ENCODE measurements around the gene IFIH1.

Gene IFIH1

DNA sequence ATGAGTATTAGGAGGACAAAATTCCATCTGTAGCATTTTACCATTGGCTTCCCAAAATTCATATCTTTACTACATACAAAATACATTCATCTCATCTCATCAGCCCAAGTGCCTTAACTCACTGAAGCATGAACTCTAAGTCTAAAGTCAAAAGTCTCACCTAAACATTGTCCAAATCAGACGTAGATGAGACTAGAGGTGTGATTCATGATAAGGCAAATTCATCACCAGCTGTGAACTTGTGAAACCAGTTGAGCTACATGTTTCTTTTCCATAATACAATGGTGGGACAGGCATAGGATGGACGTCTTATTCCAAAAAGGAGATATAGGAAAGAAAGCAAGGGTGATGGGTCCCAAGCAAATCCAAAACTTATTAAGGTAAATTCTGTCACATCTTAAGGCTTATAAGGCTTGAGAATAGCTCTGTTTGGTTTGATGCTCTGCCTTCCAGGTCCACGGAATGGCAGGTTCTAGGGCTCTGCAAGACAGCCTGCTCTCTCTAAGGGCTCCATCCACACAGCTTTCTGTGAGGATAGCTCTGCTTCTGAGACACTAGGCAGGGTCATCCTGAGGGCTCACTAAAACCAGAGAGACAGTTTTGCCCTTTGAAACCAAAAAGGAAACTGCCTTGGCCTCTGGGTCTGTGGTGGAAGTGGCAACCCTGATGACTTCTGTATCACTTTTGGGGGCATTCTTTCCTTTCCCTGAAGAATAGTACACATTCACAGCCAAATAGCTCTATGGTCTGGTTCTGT lies 9.6 kb downstream of the IFIH1 start:
- DNase-seq = no peak

- DNase-seq = no peak
These were observed 12.6 kb downstream of the IFIH1 start for GRCh38 chr2:162305901-162306300.

DNA sequence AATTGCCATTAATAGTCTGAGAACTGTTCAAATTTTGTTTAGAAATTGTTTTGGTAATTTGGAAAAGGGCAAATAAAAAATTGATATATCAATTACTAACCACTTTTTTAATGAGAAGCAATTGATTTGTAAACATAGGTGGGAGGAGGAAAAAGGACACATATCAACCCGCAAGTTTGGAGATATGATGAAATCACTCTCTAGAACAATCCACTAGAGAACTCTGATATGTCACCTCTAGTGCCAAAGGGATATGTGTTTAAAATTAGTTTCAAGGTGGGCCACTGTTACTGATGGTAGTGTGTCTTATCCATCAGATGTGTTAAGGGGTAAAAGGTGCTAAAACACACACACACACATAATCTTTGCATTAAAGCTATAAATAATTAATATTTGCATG lies 16.6 kb downstream of the IFIH1 start:
- no peak for DNase-seq

DNA sequence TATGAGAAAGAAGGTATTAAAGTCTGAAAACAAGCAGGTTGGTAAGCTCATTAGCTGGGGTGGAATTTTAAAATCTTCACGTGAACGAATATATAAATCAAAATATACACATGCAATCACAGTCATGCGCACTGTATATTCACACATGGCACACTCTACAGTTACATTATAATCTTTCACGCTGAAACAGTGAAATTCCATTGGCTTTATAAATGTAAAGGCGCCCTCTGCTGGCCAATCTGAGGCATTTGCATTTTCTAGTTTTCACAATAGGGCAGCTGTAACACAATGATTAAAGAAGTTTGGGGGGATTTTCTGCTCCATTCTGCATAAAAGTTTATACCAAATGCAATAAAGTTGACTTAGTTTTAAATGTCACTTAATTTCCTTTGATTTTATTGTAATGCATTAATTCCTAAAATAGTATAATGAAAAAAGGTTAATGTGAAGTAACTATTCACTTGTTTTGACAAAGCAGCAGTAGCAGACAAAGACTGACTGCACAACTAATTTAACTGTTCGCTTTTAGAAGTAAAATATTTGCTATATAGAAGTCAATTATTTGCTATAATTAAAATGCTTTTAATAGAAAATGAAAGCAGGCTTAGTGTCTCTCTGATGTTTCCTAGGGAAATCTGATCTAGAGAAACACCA lies 17.2 kb downstream of the IFIH1 start:
- DNase-seq = peak; percentile 67

- no peak for DNase-seq
These were observed 18.2 kb downstream of the IFIH1 start for GRCh38 chr2:162300266-162300665.

DNA sequence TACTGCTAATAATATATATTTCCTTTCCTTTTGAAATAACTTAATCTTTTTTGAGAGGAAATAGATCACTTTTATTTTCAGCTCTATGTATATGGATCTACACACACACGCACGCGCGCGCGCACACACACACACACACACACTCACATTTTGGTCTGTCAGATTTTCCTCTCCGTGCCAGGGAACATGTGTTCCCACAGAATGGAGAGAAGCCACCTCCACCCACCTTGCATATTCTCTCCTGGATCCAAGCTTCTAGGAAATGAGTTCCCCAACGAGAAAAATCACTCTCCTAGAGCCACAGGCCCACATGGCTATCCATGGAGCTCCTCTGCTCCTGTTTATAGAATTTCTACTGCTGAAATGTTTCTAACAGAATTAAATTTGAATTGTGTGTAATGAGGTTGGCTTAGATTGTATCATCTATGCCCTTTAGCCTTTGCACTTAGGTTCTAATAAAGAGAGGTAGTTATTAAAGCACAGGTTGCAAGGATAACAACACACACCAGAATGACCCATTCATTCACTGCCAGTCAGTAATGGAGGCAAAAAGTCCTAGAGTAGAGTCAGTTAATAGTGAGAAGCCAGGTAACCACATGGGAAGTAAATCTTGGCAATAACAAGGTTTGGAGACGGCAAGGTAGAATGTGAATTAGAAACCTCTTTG lies 19.7 kb downstream of the IFIH1 start:
- DNase-seq = no peak

DNA sequence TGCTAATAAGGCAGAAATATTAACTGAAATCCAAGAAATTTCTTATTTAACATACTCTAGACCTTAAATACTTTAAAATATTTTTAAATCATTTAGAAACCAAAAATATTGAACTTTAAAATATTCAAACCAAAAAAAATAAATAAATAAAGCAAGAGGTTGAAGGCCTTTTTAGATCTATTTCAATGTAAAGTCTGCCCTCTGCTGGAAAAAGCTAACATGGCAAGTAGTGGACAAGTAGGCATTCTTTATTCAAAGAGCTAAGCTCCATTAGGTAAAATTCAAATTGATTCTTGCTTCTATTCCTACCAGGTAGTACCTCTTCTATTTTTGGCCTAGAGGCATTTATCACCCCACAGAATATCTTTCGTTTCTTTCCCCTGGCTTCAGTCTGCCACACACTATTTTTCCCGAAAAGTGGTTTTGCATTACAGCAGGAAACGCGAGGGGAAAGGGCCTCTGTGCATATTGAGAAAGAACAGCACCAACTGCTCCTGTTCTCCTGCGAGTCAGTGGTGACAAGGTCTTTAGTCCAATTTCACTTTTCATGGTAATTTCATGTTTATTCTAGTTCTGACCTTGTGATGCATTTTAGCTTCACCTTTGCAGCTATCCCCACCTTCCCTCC lies 20.4 kb downstream of the IFIH1 start:
- peak; percentile 79 for DNase-seq

DNA sequence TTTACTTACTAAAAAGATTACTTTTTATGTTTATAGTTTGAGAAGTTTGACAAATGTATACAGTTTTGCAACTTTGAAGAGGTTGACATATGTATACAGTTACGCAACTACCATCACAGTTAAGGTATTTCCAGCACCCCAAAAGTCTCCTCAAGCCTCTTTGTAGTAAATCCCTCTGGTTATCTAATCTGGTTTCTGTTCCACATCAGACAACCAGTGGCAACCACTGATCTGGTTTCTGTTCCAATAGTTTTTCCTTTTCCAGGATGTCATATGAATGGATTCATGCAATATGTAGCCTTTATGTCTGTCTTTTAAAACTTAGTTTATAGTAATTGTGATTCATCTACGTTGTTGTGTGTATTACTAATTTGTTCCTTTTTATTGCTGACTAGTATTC lies 23.5 kb downstream of the IFIH1 start:
- no peak for DNase-seq

DNA sequence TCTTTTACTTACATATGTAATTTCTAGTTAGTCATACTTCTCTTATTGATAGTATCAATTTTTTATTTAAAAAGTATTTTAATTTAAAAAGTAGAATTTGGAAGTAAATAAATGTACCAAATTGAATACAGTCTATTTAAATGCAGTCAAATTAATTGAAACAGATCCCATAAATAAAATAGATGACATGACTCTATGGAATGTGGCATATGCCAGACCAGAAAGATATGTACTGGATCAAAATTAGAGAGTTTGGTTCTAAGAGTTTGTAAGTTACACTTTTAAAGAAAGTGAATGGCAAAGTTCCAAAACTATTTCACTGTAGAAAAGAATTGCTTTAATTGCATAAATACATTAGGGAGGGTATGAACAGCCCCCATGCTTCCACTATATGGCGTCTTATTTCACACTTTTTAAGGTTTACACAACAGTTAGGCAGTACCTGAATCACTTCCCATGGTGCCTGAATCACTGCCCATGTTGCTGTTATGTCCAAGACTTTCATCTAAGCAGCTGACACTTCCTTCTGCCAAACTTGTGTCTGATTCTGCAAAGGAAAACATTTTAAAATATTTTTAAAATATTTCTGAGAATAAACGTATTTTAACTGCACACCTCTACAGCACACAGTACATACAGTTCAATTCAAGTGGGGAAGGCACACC lies 25.2 kb downstream of the IFIH1 start:
- peak; percentile 6 for DNase-seq

GRCh38 chr2:162291748-162292147 lies 26.7 kb downstream of the IFIH1 start:
- DNase-seq = no peak

DNA sequence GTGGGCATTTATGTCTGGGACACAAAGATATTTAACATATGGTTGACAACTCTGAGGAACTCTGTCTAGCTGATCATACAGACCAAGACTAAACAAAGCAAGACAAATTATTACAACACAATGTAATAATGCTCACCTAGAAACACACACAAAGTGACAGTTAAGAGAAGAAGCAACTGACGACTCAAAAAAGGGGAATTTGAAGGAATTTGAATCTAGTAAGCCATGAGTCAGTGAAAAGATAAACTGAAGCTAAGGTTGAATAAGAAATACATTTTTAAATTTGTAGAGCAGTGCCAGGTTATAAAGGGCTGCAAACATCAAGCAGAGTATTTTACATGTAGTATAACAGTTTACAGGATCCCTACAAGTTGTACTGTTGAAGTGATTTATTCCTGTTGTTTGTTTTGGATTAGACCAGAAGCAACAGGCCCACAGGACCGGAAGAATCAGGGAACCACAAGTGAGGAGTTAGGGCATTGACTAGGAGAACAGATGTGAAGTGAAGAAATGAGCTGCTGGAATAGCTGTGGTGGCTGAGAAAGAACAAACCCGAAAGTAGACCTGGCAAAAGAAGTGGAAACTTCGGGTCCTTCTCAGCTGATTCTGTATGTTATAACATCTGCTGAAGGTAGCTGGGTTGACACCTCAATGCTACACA lies 35.6 kb downstream of the IFIH1 start:
- DNase-seq = peak; percentile 55

DNA sequence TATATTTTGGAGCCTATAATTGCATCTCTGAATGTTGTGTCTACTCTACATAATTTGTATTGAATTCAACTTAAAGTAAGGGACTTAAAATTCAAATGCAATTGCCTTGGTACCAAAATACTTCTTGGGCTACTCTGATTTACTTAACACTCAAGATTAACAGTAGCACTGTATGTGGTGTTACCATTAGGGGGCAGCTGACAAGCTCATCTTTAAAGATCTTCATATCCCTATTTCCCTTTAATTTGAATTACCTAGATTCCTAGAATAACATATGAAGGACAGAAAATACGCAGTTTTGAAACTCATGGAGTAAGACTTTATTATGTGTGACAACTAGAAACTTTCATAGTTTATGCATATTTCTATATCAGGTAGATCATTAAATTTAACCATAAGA lies 37.8 kb downstream of the IFIH1 start:
- no peak for DNase-seq

DNA sequence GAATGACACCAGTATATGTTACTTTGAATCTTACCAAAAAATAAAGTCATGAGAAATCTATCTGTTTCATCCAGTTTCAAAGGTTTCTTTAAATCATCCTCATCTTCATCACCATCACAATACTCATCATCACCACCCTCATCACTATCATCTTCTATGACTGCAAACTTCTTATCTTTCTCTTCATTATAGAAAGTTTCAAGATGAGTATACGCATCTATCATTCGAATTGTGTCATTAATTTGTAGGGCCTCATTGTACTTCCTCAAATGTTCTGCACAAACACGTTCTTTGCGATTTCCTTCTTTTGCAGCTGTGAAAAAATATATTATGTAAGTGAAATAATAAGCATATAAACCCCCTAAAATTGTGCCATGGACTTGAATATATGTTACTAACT lies 41.1 kb downstream of the IFIH1 start:
- no peak for DNase-seq

DNA sequence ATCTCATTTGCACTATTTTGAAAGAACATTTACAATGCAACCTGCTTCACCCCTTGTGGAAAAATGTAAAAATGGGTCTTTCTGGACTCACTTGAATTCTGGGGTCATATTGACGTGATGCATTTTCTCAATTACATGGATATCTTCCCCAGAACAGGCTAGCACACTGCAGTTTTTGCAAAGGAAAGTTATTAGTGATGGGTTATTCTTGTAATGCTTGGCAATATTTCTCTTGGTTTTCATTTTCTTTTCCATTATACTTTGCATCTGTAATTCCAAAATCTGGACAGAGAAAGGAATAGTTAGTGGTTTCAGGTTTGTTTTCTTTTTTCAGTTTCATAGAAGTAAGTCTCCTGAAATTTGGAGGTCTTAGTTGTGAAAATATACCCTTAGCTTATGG lies 50.5 kb downstream of the IFIH1 start:
- no peak for DNase-seq

DNA sequence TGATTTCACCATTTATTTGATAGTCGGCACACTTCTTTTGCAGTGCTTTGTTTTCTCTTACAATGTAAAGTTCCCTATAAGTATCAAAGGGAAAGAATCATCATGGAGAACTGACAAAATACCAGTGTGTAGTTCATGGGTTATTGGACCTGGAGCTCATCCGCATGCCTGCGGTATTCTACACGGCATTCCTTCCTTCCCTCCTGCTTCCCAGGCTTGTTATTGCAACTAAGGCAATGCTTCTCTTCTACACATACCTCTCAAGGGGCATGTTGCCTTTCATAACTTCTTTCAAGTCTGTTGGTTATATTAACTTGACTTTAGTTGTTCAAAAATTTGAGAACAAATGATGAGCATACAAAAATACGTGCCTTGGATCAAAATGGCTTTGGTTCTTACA lies 51.0 kb downstream of the IFIH1 start:
- peak; percentile 10 for DNase-seq

DNA sequence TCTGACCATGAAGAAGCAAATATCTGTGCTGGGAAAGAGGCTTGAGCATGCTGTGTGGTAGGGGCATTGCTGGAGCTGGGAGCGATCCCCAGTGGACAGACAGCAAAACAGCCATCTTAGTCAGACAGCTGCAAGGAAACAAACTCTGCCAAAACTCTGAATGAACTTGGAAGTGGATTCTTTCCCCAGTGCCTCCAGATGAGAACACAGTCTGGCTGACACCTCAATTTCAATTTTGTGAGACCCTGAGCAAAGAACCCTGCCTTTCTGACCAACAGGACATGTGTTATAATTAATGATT lies 52.1 kb downstream of the IFIH1 start:
- no peak for DNase-seq

- DNase-seq = no peak
These were observed 52.6 kb downstream of the IFIH1 start for GRCh38 chr2:162265666-162266459.

GRCh38 chr2:162261032-162261945 lies 57.2 kb downstream of the IFIH1 start:
- peak; percentile 47 for DNase-seq

- peak; percentile 49 for DNase-seq
These were observed 59.8 kb downstream of the IFIH1 start for GRCh38 chr2:162258686-162259085.

- no peak for DNase-seq
These were observed 60.3 kb downstream of the IFIH1 start for GRCh38 chr2:162258169-162258568.

- DNase-seq = peak; percentile 23
These were observed 61.1 kb downstream of the IFIH1 start for GRCh38 chr2:162257425-162257824.
